Endothelial cell of umbilical vein (primary cell): ENCODE data around the gene GDI2. TPM values are rescaled to one million over a fixed set of nuclear protein-coding genes. Genes with fewer than 3 reads are reported as not detected.

Experiments used
- BruUV-seq: library from RNA; stranded (reverse); fragments of 400-500 nt; replicated peaks from 2 replicates; lab custom pipeline; 2021; lab: Mats Ljungman, UMichigan
- CTCF ChIA-PET: fragments of 300-600, 350-600 bp; sonication (Branson Sonifier 250); formaldehyde crosslinking; loops from one replicate; lab custom pipeline; 2021; ENCODE audit warnings: antibody characterized with exemption, inconsistent platforms; lab: Charles Lee
- POLR2A ChIA-PET: fragments of 300-600, 350-600 bp; sonication (Branson Sonifier 250); formaldehyde crosslinking; loops from one replicate; lab custom pipeline; 2021; ENCODE audit warnings: antibody characterized with exemption, inconsistent platforms; lab: Charles Lee
- DNase-seq: peaks from one replicate; pipeline ENCODE4 v3.0.0-alpha.2; 2011; ENCODE audit warnings: low read depth, low spot score
- FAIRE-seq: peaks from 2 replicates; lab custom pipeline; 2011; peaks lifted over from hg19 to GRCh38; lab: Jason Lieb, UNC
- H2AFZ ChIP-seq: 2 replicates; pipeline ENCODE4 v1.6.0; 2012; ENCODE audit warnings: low read depth, low read length, control low read depth, inconsistent platforms
- H3K27ac ChIP-seq: 2 replicates; pipeline ENCODE4 v1.5.1; 2011; ENCODE audit warnings: low read depth, mild to moderate bottlenecking, control low read depth, low read length, moderate library complexity; ENCODE audit not compliant: insufficient read depth
- H3K27me3 ChIP-seq, 2 experiments: 2 replicates each; pipeline versions ENCODE4 v1.6.0 to v1.6.1; 2011; ENCODE audit warnings: low read length in 2 of 2, mixed read lengths in 1 of 2; ENCODE audit not compliant: control insufficient read depth in 2 of 2, insufficient read depth in 2 of 2
- H3K36me3 ChIP-seq, 2 experiments: 2 replicates in 1 of 2; 3 replicates in 1 of 2; pipeline ENCODE4 v1.5.1; 2011; ENCODE audit warnings: low read length in 2 of 2, mild to moderate bottlenecking in 1 of 2, moderate library complexity in 1 of 2; ENCODE audit not compliant: control insufficient read depth in 2 of 2, insufficient read depth in 2 of 2; ENCODE audit errors: extremely low read depth in 1 of 2
- H3K4me1 ChIP-seq: 3 replicates; pipeline ENCODE4 v1.5.1; 2011; ENCODE audit warnings: mild to moderate bottlenecking, low read length; ENCODE audit not compliant: control insufficient read depth, insufficient read depth; ENCODE audit errors: extremely low read depth
- H3K4me2 ChIP-seq: 2 replicates; pipeline ENCODE4 v1.6.1; 2011; ENCODE audit warnings: low read length, control low read depth, mixed read lengths; ENCODE audit not compliant: insufficient read depth
- H3K4me3 ChIP-seq, 3 experiments: fragments of 200-600 bp in 1 of 3; sonication (generic), shearing (Covaris generic) in 1 of 3; replicated peaks in 1 of 3; 2 replicates each; pipeline ENCODE4 v1.5.1; 2011 to 2016; ENCODE audit warnings: control low read depth in 3 of 3, low read length in 3 of 3, mild to moderate bottlenecking in 2 of 3, inconsistent platforms in 1 of 3, low read depth in 1 of 3, moderate library complexity in 1 of 3; ENCODE audit not compliant: insufficient read depth in 1 of 3
- H3K79me2 ChIP-seq: 2 replicates; pipeline ENCODE4 v1.6.0; 2012; ENCODE audit warnings: low read length, inconsistent platforms; ENCODE audit not compliant: control insufficient read depth, insufficient read depth
- H3K9ac ChIP-seq: replicated peaks from 2 replicates; pipeline ENCODE3; 2011; ENCODE audit warnings: low read length, control low read depth; ENCODE audit not compliant: insufficient read depth; ENCODE audit errors: extremely low read depth
- H3K9me1 ChIP-seq: replicated peaks from 3 replicates; pipeline ENCODE4 v1.6.0; 2011; ENCODE audit warnings: mild to moderate bottlenecking, low read length; ENCODE audit not compliant: control insufficient read depth, insufficient read depth; ENCODE audit errors: extremely low read depth
- H3K9me3 ChIP-seq: replicated peaks from 2 replicates; pipeline ENCODE4 v1.5.1; 2012; ENCODE audit warnings: low read length, inconsistent platforms; ENCODE audit not compliant: control insufficient read depth, insufficient read depth
- H4K20me1 ChIP-seq: replicated peaks from 2 replicates; pipeline ENCODE3; 2011; ENCODE audit warnings: mild to moderate bottlenecking, low read length; ENCODE audit not compliant: control insufficient read depth, insufficient read depth; ENCODE audit errors: extremely low read depth
- EZH2 ChIP-seq: IDR thresholded peaks from 2 replicates; pipeline ENCODE4 v1.6.1; 2012; ENCODE audit warnings: borderline replicate concordance, low read depth, mild to moderate bottlenecking, moderate library complexity, low read length, inconsistent platforms; ENCODE audit not compliant: severe bottlenecking
- FOS ChIP-seq: IDR thresholded peaks from 2 replicates; pipeline ENCODE4 v1.6.1; 2011; ENCODE audit warnings: mild to moderate bottlenecking, low read length, moderate library complexity, borderline replicate concordance; ENCODE audit not compliant: insufficient read depth
- GATA2 ChIP-seq: IDR thresholded peaks from 2 replicates; pipeline ENCODE4 v1.7.0; 2011; ENCODE audit warnings: low read depth, mild to moderate bottlenecking, moderate library complexity, mixed read lengths, low read length; ENCODE audit not compliant: insufficient read length, insufficient read depth
- JUN ChIP-seq: IDR thresholded peaks from 2 replicates; pipeline ENCODE4 v1.6.1; 2011; ENCODE audit warnings: borderline replicate concordance, low read depth; ENCODE audit not compliant: insufficient read length, insufficient read depth
- MAX ChIP-seq: IDR thresholded peaks from 2 replicates; pipeline ENCODE4 v1.6.1; 2011; ENCODE audit not compliant: insufficient read depth, insufficient read length
- MYC ChIP-seq: IDR thresholded peaks from one replicate; pipeline ENCODE4 v1.6.1; 2011; ENCODE audit warnings: mild to moderate bottlenecking, low read depth, low read length
- POLR2A ChIP-seq: IDR thresholded peaks from 2 replicates; pipeline ENCODE4 v1.6.1; 2012; ENCODE audit warnings: low read depth, mild to moderate bottlenecking, control low read depth, low read length
- POLR2AphosphoS5 ChIP-seq: IDR thresholded peaks from 2 replicates; pipeline ENCODE4 v1.6.1; 2012; ENCODE audit warnings: low read depth, mild to moderate bottlenecking, control low read depth, low read length, moderate library complexity; ENCODE audit not compliant: insufficient read depth
- dilution Hi-C: fragments of 300-500 bp; cut with MboI; formaldehyde crosslinking; loops from one replicate; pipeline ENCODE4 v1.15.0; 2019; ENCODE audit warnings: low sequenced_read_pairs; ENCODE audit not compliant: extremely low pct_ligation_motif_present
- intact Hi-C: fragments of 100-400 bp; cut with micrococcal nuclease; formaldehyde crosslinking; loops from one replicate; pipeline ENCODE4 v1.10.0; 2022
- polyA plus RNA-seq, 4 experiments: library from polyadenylated mRNA; depleted of rRNA in 3 of 4; stranded (reverse) in 3 of 4; unstranded in 1 of 4; fragments of >200 nt; gene quantifications; 2 replicates each; pipeline versions ENCODE4 v1.2.1 to v1.2.3, GENCODE V29; 2011 to 2012; ENCODE audit warnings: missing spikeins in 1 of 4
- total RNA-seq: library from RNA; stranded (reverse); gene quantifications from 2 replicates; pipeline ENCODE4 v1.2.3, GENCODE V29; 2021
- TF ChIP-seq, protein P1 (sequence below), 2 donors: IDR thresholded peaks; 1 replicate in 1 of 2; 2 replicates in 1 of 2; pipeline ENCODE4 v1.5.1; 2011; ENCODE audit warnings: low read length in 2 of 2, mild to moderate bottlenecking in 2 of 2, moderate library complexity in 2 of 2, control low read depth in 1 of 2, inconsistent platforms in 1 of 2, low read depth in 1 of 2; ENCODE audit not compliant: insufficient read depth in 1 of 2; ENCODE audit errors: extremely low read depth in 1 of 2

The GDI2 gene
- total and polyA plus RNA-seq, 2 donors (not counting 3 experiments of a cell fraction or from before 2014, with no cell fraction given): 154 to 307 TPM

DNA sequence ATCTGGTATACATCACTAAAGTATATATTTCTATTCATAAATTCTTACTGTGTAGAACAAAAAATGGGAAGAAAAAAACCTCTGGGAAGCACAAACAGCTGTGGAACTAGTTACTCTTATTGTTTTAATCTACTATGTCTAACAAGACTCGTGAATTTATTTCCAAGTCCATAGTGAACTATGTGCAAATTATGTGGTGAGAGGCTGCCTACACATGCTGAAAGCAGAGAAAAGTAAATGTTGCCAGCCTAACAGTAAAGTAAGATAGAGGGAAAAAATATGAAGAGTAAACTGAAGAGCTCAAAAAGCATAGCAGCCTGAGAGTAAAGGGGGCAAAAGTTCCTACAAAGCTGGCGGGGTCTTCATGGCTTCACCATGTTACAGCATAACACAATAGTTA, 3.0 kb downstream of the GDI2 start:
- Histone ChIP-seq H3K36me3 (peaks cover 0 to 2% of the 10 kb centered on the region in 2 experiments), H3K9me1 (no peaks in the 10 kb centered on the region), H3K27ac (no peak overlapping the region), H3K27me3 (no peaks in the 10 kb centered on the region), H2AFZ (no peak overlapping the region), H3K79me2 (peaks cover 84% of the 10 kb centered on the region), H3K9me3 (no peaks in the 10 kb centered on the region), H4K20me1 (peaks cover 15% of the 10 kb centered on the region), H3K4me1 (peaks cover 39% of the 10 kb centered on the region), H3K9ac (peak overlapping the region; percentile 36), H3K4me2 (peak overlapping the region; percentile 98), H3K4me3 (peak overlapping the region in 1 of 3 experiments; percentile 100)
- intact Hi-C loops: loop anchor here (10.0 kb wide), 1 partner anchor 165 kb away; the partner anchor contains the start of gene IL15RA
- ChIA-PET CTCF (interaction anchor here (1.2 to 1.5 kb wide), 3 partner anchors 18 to 63 kb away, joined by 4 to 11 read pairs (median 6); no protein-coding TSS in a partner anchor), POLR2A (interaction anchor here (1.0 kb wide), 2 partner anchors 80 to 364 kb away, joined by 3 to 4 read pairs; partner anchors contain the start of genes ANKRD16 and FBH1)
- BruUV-seq: no TSS peak
- dilution Hi-C loops: no loop called here
- TF ChIP-seq POLR2AphosphoS5 (no peak), MYC (no peak), FOS (no peak), MAX (no peak), JUN (no peak), EZH2 (no peak), GATA2 (no peak), POLR2A (no peak)
- TF ChIP-seq, protein P1, sequence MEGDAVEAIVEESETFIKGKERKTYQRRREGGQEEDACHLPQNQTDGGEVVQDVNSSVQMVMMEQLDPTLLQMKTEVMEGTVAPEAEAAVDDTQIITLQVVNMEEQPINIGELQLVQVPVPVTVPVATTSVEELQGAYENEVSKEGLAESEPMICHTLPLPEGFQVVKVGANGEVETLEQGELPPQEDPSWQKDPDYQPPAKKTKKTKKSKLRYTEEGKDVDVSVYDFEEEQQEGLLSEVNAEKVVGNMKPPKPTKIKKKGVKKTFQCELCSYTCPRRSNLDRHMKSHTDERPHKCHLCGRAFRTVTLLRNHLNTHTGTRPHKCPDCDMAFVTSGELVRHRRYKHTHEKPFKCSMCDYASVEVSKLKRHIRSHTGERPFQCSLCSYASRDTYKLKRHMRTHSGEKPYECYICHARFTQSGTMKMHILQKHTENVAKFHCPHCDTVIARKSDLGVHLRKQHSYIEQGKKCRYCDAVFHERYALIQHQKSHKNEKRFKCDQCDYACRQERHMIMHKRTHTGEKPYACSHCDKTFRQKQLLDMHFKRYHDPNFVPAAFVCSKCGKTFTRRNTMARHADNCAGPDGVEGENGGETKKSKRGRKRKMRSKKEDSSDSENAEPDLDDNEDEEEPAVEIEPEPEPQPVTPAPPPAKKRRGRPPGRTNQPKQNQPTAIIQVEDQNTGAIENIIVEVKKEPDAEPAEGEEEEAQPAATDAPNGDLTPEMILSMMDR (IDR thresholded peaks at IDR 0.05; ENCODE audit: extremely low read depth in 1 of 2, insufficient read depth in 1 of 2, low read depth in 1 of 2, low read length in 2 of 2): no peak
- no peak for DNase-seq
- no peak for FAIRE-seq
